Panc1 (cell line): Measurements from ENCODE around the gene MC3R. TPM values are rescaled to one million over a fixed set of nuclear protein-coding genes. Genes with fewer than 3 reads are reported as not detected.

ENCODE experiments used
- ATAC-seq: fragments of 200-7000 bp; cut with Tn5 transposase; 2 replicates; pipeline ENCODE4 v1.9.1; 2020; ENCODE audit warnings: mild to moderate bottlenecking, moderate library complexity
- BruUV-seq: library from RNA; stranded (reverse); fragments of 400-500 nt; replicated peaks from 2 replicates; lab custom pipeline; 2021; lab: Mats Ljungman, UMichigan
- CTCF ChIA-PET: fragments of 300-600 bp; sonication (Branson Sonifier 250); formaldehyde crosslinking; loops from one replicate; lab custom pipeline; 2022; ENCODE audit warnings: antibody characterized with exemption; lab: Charles Lee
- POLR2A ChIA-PET: fragments of 300-600 bp; sonication (Branson Sonifier 250); formaldehyde crosslinking; loops from one replicate; lab custom pipeline; 2022; ENCODE audit warnings: antibody characterized with exemption; lab: Charles Lee
- DNase-seq: peaks from one replicate; pipeline ENCODE4 v3.0.0-alpha.2; 2010; ENCODE audit warnings: low read depth, low spot score
- H3K27ac ChIP-seq: 2 replicates; pipeline ENCODE4 v1.5.1; 2011; ENCODE audit warnings: mild to moderate bottlenecking, low read length, inconsistent platforms
- H3K27me3 ChIP-seq: fragments of 200-500 bp; sonication (Bioruptor generic); 2 replicates; pipeline ENCODE4 v1.6.0; 2014; ENCODE audit warnings: low read length, inconsistent platforms; ENCODE audit not compliant: control insufficient read depth, insufficient read depth
- H3K36me3 ChIP-seq: fragments of 200-500 bp; sonication (Bioruptor generic); 2 replicates; pipeline ENCODE4 v1.5.1; 2014; ENCODE audit warnings: inconsistent platforms, mild to moderate bottlenecking, low read length, moderate library complexity; ENCODE audit not compliant: control insufficient read depth, insufficient read depth
- H3K4me1 ChIP-seq: 2 replicates; pipeline ENCODE4 v1.5.1; 2011; ENCODE audit warnings: inconsistent platforms, mild to moderate bottlenecking, low read length, moderate library complexity; ENCODE audit not compliant: control insufficient read depth, insufficient read depth
- H3K4me3 ChIP-seq, 2 experiments: 2 replicates each; pipeline ENCODE4 v1.5.1; 2011 to 2012; ENCODE audit warnings: low read depth in 2 of 2, low read length in 2 of 2, mild to moderate bottlenecking in 2 of 2, inconsistent platforms in 1 of 2, moderate library complexity in 1 of 2
- H3K9me3 ChIP-seq: fragments of 200-500 bp; sonication (Bioruptor generic); 2 replicates; pipeline ENCODE4 v1.5.1; 2014; ENCODE audit warnings: low read depth, mild to moderate bottlenecking, inconsistent platforms, low read length, moderate library complexity; ENCODE audit not compliant: control insufficient read depth, insufficient read depth
- POLR2AphosphoS5 ChIP-seq: IDR thresholded peaks from 2 replicates; pipeline ENCODE4 v1.6.1; 2012; ENCODE audit warnings: mild to moderate bottlenecking, low read depth, low read length, moderate library complexity
- SIN3A ChIP-seq: IDR thresholded peaks from 2 replicates; pipeline ENCODE4 v1.6.1; 2012; ENCODE audit warnings: low read depth, mild to moderate bottlenecking, low read length, moderate library complexity, borderline replicate concordance; ENCODE audit not compliant: insufficient read depth
- TCF7L2 ChIP-seq: IDR thresholded peaks from 2 replicates; pipeline ENCODE4 v1.6.1; 2011; ENCODE audit warnings: mild to moderate bottlenecking, low read depth, low read length, inconsistent platforms
- in situ Hi-C: cut with HindIII; loops from 2 replicates; pipeline ENCODE4 v1.10.0; 2016; ENCODE audit warnings: low sequenced_read_pairs, low pct_unique_long_range_greater_than_20kb
- intact Hi-C: fragments of 100-400 bp; cut with micrococcal nuclease; formaldehyde crosslinking; loops from one replicate; pipeline ENCODE4 v1.10.0; 2022; ENCODE audit not compliant: unreplicated experiment
- total RNA-seq: library from RNA; stranded (reverse); gene quantifications from one replicate; pipeline ENCODE4 v1.2.1, GENCODE V29; 2021; ENCODE audit not compliant: unreplicated experiment
- TF ChIP-seq, protein P1 (sequence below), 2 experiments: IDR thresholded peaks; 2 replicates each; pipeline ENCODE4 v1.6.1; 2011 to 2012; ENCODE audit warnings: low read depth in 2 of 2, control low read depth in 1 of 2, low read length in 1 of 2, mild to moderate bottlenecking in 1 of 2, moderate library complexity in 1 of 2; ENCODE audit not compliant: insufficient read depth in 1 of 2
- TF ChIP-seq, protein P2 (sequence below): fragments of 450-650 bp; IDR thresholded peaks from 2 replicates; pipeline ENCODE4 v1.5.1; 2017; ENCODE audit warnings: mild to moderate bottlenecking

MC3R gene
- total RNA-seq, 1 experiment from 2014 or later: not detected

- ChIA-PET CTCF (no interaction called here), POLR2A (no interaction called here)
- TF ChIP-seq SIN3A (no peak), TCF7L2 (no peak), POLR2AphosphoS5 (no peak)
- TF ChIP-seq, protein P1, sequence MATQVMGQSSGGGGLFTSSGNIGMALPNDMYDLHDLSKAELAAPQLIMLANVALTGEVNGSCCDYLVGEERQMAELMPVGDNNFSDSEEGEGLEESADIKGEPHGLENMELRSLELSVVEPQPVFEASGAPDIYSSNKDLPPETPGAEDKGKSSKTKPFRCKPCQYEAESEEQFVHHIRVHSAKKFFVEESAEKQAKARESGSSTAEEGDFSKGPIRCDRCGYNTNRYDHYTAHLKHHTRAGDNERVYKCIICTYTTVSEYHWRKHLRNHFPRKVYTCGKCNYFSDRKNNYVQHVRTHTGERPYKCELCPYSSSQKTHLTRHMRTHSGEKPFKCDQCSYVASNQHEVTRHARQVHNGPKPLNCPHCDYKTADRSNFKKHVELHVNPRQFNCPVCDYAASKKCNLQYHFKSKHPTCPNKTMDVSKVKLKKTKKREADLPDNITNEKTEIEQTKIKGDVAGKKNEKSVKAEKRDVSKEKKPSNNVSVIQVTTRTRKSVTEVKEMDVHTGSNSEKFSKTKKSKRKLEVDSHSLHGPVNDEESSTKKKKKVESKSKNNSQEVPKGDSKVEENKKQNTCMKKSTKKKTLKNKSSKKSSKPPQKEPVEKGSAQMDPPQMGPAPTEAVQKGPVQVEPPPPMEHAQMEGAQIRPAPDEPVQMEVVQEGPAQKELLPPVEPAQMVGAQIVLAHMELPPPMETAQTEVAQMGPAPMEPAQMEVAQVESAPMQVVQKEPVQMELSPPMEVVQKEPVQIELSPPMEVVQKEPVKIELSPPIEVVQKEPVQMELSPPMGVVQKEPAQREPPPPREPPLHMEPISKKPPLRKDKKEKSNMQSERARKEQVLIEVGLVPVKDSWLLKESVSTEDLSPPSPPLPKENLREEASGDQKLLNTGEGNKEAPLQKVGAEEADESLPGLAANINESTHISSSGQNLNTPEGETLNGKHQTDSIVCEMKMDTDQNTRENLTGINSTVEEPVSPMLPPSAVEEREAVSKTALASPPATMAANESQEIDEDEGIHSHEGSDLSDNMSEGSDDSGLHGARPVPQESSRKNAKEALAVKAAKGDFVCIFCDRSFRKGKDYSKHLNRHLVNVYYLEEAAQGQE (IDR thresholded peaks at IDR 0.05; ENCODE audit: insufficient read depth in 1 of 2, low read depth in 2 of 2, low read length in 1 of 2): no peak
- TF ChIP-seq, protein P2, sequence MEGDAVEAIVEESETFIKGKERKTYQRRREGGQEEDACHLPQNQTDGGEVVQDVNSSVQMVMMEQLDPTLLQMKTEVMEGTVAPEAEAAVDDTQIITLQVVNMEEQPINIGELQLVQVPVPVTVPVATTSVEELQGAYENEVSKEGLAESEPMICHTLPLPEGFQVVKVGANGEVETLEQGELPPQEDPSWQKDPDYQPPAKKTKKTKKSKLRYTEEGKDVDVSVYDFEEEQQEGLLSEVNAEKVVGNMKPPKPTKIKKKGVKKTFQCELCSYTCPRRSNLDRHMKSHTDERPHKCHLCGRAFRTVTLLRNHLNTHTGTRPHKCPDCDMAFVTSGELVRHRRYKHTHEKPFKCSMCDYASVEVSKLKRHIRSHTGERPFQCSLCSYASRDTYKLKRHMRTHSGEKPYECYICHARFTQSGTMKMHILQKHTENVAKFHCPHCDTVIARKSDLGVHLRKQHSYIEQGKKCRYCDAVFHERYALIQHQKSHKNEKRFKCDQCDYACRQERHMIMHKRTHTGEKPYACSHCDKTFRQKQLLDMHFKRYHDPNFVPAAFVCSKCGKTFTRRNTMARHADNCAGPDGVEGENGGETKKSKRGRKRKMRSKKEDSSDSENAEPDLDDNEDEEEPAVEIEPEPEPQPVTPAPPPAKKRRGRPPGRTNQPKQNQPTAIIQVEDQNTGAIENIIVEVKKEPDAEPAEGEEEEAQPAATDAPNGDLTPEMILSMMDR: no peak
- ATAC-seq (no peak), DNase-seq (no peak)
- intact Hi-C loops: no loop called here
- no peak overlapping the region for H3K27ac ChIP-seq
- H3K9me3 ChIP-seq: no peaks in the 10 kb centered on the region
- no TSS peak for BruUV-seq
- in situ Hi-C loops: no loop called here
- H3K4me3 ChIP-seq: no peak overlapping the region
- no peaks in the 10 kb centered on the region for H3K27me3 ChIP-seq
- no peaks in the 10 kb centered on the region for H3K4me1 ChIP-seq
- no peaks in the 10 kb centered on the region for H3K36me3 ChIP-seq
Measured at GRCh38 chr20:56222945-56223344, 25.6 kb upstream of the MC3R start.

GRCh38 chr20:56223352-56223751 is 25.2 kb upstream of the MC3R start:
- ChIA-PET CTCF (no interaction called here), POLR2A (no interaction called here)
- Histone ChIP-seq H3K9me3 (no peaks in the 10 kb centered on the region), H3K4me1 (no peaks in the 10 kb centered on the region), H3K4me3 (no peak overlapping the region), H3K27me3 (no peaks in the 10 kb centered on the region), H3K36me3 (no peaks in the 10 kb centered on the region), H3K27ac (no peak overlapping the region)
- BruUV-seq: no TSS peak
- no peak for TF ChIP-seq TCF7L2
- TF ChIP-seq SIN3A: no peak
- TF ChIP-seq, protein P2: no peak
- TF ChIP-seq POLR2AphosphoS5: no peak
- TF ChIP-seq, protein P1 (IDR thresholded peaks at IDR 0.05; ENCODE audit: insufficient read depth in 1 of 2, low read depth in 2 of 2, low read length in 1 of 2): no peak
- no peak for DNase-seq
- ATAC-seq: no peak
- in situ Hi-C loops (no loop called here), intact Hi-C loops (no loop called here)
